Left ventricle myocardium inferior (tissue), 1 donor: Measurements from ENCODE around the gene ABHD10. TPM values are rescaled to one million over a fixed set of nuclear protein-coding genes. Genes with fewer than 3 reads are reported as not detected.

Source experiments
- DNase-seq: peaks from one replicate; pipeline ENCODE4 v3.0.0-alpha.2; 2020
- H3K27ac ChIP-seq: fragments of 200-600 bp; replicated peaks from 2 replicates; pipeline ENCODE4 v1.8.0; 2021
- H3K27me3 ChIP-seq: fragments of 200-600 bp; 2 replicates; pipeline ENCODE4 v1.8.0; 2021; ENCODE audit warnings: low read depth
- H3K36me3 ChIP-seq: fragments of 200-600 bp; 2 replicates; pipeline ENCODE4 v1.8.0; 2021
- H3K4me1 ChIP-seq: fragments of 200-600 bp; 2 replicates; pipeline ENCODE4 v1.8.0; 2021
- H3K4me3 ChIP-seq: fragments of 200-600 bp; 2 replicates; pipeline ENCODE4 v1.8.0; 2021; ENCODE audit warnings: mild to moderate bottlenecking, moderate library complexity
- H3K9me3 ChIP-seq: fragments of 200-600 bp; replicated peaks from 2 replicates; pipeline ENCODE4 v1.8.0; 2021
- CTCF ChIP-seq: fragments of 200-600 bp; IDR thresholded peaks from 2 replicates; pipeline ENCODE4 v1.8.0; 2021; ENCODE audit warnings: antibody characterized with exemption, mild to moderate bottlenecking, borderline replicate concordance
- intact Hi-C: fragments of 100-400 bp; cut with micrococcal nuclease; formaldehyde crosslinking; loops from one replicate; pipeline ENCODE4 v1.11.0; 2022
- total RNA-seq: library from RNA; stranded (reverse); fragmentation: NEBNext Ultra II Directional; extraction: Animal tissue kit (Norgen Biotek cat#: 25700); gene quantifications from one replicate; pipeline ENCODE4 v1.2.1, GENCODE V29; 2021
- donor health status: DM: no; HTN: yes; CAD: no; lungs with severe emphysema.

The ABHD10 gene
- total RNA-seq, 1 donor from 2014 or later: 62.7 TPM

GRCh38 chr3:111937871-111938270 lies 41.0 kb upstream of the ABHD10 start:
- no peak overlapping the region for H3K4me3 ChIP-seq
- DNase-seq: no peak
- no peak overlapping the region for H3K27ac ChIP-seq
- peaks cover 30% of the 10 kb centered on the region for H3K4me1 ChIP-seq
- peaks cover 45% of the 10 kb centered on the region for H3K36me3 ChIP-seq
- intact Hi-C loops: no loop called here
- no peaks in the 10 kb centered on the region for H3K9me3 ChIP-seq
- no peak for TF ChIP-seq CTCF
- H3K27me3 ChIP-seq: no peaks in the 10 kb centered on the region

GRCh38 chr3:111939873-111940272 lies 39.0 kb upstream of the ABHD10 start:
- no peak for TF ChIP-seq CTCF
- no peak overlapping the region for H3K27ac ChIP-seq
- H3K27me3 ChIP-seq: no peaks in the 10 kb centered on the region
- no peak for DNase-seq
- no peaks in the 10 kb centered on the region for H3K9me3 ChIP-seq
- H3K4me3 ChIP-seq: no peak overlapping the region
- H3K36me3 ChIP-seq: peaks cover 61% of the 10 kb centered on the region
- intact Hi-C loops: no loop called here
- H3K4me1 ChIP-seq: peaks cover 13% of the 10 kb centered on the region

GRCh38 chr3:111943533-111943932 lies 35.3 kb upstream of the ABHD10 start:
- H3K27ac ChIP-seq: no peak overlapping the region
- H3K4me1 ChIP-seq: peaks cover 10% of the 10 kb centered on the region
- H3K4me3 ChIP-seq: no peak overlapping the region
- DNase-seq: no peak
- H3K36me3 ChIP-seq: peaks cover 87% of the 10 kb centered on the region
- intact Hi-C loops: no loop called here
- no peaks in the 10 kb centered on the region for H3K27me3 ChIP-seq
- no peak for TF ChIP-seq CTCF
- H3K9me3 ChIP-seq: no peaks in the 10 kb centered on the region

- Histone ChIP-seq H3K9me3 (no peaks in the 10 kb centered on the region), H3K4me1 (peaks cover 10% of the 10 kb centered on the region), H3K36me3 (peaks cover 87% of the 10 kb centered on the region), H3K4me3 (no peak overlapping the region), H3K27me3 (no peaks in the 10 kb centered on the region), H3K27ac (no peak overlapping the region)
- no peak for TF ChIP-seq CTCF
- no peak for DNase-seq
- intact Hi-C loops: no loop called here
These were observed 34.5 kb upstream of the ABHD10 start for GRCh38 chr3:111944372-111944771.

GRCh38 chr3:111947231-111947630 lies 31.6 kb upstream of the ABHD10 start:
- DNase-seq: no peak
- no peak overlapping the region for H3K27ac ChIP-seq
- H3K36me3 ChIP-seq: peaks cover 78% of the 10 kb centered on the region
- H3K4me3 ChIP-seq: no peak overlapping the region
- H3K4me1 ChIP-seq: peaks cover 15% of the 10 kb centered on the region
- intact Hi-C loops: no loop called here
- no peaks in the 10 kb centered on the region for H3K9me3 ChIP-seq
- no peaks in the 10 kb centered on the region for H3K27me3 ChIP-seq
- no peak for TF ChIP-seq CTCF

- Histone ChIP-seq H3K9me3 (no peaks in the 10 kb centered on the region), H3K4me1 (peaks cover 30% of the 10 kb centered on the region), H3K4me3 (no peak overlapping the region), H3K27ac (no peak overlapping the region), H3K36me3 (peaks cover 82% of the 10 kb centered on the region), H3K27me3 (no peaks in the 10 kb centered on the region)
- DNase-seq: no peak
- intact Hi-C loops: no loop called here
- no peak for TF ChIP-seq CTCF
These were observed 30.0 kb upstream of the ABHD10 start for GRCh38 chr3:111948786-111949185.
